Measurements from ENCODE around the gene TMBIM1. TPM values are rescaled to one million over a fixed set of nuclear protein-coding genes. Genes with fewer than 3 reads are reported as not detected.

The TMBIM1 gene
- total RNA-seq, 1 donor, result 185 TPM

DNA sequence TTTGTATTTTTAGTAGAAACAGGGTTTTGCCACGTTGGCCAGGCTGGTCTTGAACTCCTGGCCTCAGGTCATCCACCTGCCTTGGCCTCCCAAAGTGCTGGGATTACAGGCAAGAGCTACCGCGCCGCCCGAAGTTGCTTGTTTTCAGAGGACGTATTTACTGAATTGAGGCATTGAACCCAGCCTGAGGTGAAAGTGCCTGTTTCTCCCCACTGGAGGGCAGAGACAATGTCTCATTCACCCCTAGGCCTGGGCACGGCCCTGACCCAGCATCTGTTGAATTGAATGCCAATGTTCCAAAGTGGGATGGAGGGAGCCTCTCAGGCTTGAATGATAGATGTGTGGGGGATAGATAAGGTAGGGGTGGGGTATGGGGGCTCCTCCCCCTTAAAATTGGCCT lies 4.5 kb upstream of the TMBIM1 start:
- DNase-seq (ENCODE audit: low read depth), result no peak
- TF ChIP-seq, protein P1, sequence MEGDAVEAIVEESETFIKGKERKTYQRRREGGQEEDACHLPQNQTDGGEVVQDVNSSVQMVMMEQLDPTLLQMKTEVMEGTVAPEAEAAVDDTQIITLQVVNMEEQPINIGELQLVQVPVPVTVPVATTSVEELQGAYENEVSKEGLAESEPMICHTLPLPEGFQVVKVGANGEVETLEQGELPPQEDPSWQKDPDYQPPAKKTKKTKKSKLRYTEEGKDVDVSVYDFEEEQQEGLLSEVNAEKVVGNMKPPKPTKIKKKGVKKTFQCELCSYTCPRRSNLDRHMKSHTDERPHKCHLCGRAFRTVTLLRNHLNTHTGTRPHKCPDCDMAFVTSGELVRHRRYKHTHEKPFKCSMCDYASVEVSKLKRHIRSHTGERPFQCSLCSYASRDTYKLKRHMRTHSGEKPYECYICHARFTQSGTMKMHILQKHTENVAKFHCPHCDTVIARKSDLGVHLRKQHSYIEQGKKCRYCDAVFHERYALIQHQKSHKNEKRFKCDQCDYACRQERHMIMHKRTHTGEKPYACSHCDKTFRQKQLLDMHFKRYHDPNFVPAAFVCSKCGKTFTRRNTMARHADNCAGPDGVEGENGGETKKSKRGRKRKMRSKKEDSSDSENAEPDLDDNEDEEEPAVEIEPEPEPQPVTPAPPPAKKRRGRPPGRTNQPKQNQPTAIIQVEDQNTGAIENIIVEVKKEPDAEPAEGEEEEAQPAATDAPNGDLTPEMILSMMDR (IDR thresholded peaks at IDR 0.05; ENCODE audit: insufficient read depth, low read length), result no peak
- no peak overlapping the region for H3K4me3 ChIP-seq (ENCODE audit: low read depth, low read length)

DNA sequence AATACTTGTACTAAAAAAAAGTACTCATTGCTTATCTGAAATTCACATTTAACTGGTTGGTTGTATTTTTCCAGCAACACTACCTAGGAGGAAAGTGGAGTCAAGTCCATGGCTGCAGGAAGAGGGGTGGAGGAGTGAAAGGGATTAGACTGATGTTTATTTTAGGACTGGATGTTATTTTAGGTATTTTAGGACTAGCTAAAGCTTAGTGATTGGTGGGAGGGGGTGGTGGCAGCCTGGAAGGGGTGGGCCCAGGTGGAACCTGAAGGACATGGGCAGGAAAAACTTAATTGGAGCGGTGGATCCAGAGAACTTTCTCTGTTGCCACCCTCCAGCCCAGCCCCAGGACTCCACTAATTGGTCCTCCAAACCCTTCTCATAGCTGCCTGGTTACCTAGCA lies 3.9 kb upstream of the TMBIM1 start:
- TF ChIP-seq, protein P1 (IDR thresholded peaks at IDR 0.05; ENCODE audit: insufficient read depth, low read length), result no peak
- H3K4me3 ChIP-seq (ENCODE audit: low read depth, low read length), result no peak overlapping the region
- DNase-seq (ENCODE audit: low read depth), result no peak

DNA sequence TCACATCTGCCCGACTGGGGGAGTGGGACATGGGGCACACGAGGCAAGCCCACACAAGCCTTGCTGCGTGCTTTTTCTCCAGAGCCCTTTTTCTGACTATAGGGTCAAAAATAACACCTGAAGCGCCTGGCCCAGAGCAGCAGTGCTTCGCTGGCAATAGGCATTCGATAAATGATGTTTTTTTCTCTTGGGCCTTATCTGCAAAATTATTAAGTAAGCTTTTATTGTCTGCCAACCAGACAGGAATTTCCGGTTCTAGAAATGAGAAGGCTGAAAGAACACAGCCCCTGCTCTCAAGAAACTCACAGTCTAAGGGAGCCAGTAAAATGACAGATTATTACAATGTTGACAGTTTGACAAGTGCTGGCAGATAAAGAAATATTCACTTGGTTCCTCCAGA lies 2.7 kb upstream of the TMBIM1 start:
- H3K4me3 ChIP-seq (ENCODE audit: low read depth, low read length), result no peak overlapping the region
- TF ChIP-seq, protein P1 (IDR thresholded peaks at IDR 0.05; ENCODE audit: insufficient read depth, low read length), result no peak
- peak; percentile 49 for DNase-seq (ENCODE audit: low read depth)

DNA sequence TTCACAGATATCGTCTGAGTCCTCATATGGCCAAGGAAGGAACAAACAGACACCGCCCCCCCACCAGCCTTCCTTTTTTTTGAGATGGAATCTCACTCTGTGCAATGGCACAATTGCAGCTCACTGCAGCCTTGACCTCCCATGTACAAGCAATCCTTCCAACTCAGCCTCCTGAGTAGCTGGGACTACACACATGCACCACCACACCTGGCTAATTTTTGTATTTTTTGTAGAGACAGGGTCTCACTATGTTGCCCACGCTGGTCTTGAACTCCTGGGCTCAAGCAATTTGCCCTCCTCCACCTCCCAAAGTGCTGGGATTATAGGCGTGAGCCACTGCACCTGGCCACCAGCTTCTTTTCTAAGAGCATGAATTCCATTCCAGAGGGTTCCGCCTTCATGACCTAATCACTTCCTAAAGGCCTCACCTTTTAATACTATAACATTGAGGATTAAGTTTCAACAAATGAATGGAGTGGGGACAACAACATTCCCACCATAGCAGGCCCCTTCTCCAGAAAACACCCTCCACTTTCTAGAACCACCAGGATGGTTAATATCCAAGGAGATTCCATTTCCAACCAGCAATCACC lies 2.2 kb upstream of the TMBIM1 start:
- TF ChIP-seq, protein P1 (IDR thresholded peaks at IDR 0.05; ENCODE audit: insufficient read depth, low read length), result no peak
- no peak overlapping the region for H3K4me3 ChIP-seq (ENCODE audit: low read depth, low read length)
- no peak for DNase-seq (ENCODE audit: low read depth)

DNA sequence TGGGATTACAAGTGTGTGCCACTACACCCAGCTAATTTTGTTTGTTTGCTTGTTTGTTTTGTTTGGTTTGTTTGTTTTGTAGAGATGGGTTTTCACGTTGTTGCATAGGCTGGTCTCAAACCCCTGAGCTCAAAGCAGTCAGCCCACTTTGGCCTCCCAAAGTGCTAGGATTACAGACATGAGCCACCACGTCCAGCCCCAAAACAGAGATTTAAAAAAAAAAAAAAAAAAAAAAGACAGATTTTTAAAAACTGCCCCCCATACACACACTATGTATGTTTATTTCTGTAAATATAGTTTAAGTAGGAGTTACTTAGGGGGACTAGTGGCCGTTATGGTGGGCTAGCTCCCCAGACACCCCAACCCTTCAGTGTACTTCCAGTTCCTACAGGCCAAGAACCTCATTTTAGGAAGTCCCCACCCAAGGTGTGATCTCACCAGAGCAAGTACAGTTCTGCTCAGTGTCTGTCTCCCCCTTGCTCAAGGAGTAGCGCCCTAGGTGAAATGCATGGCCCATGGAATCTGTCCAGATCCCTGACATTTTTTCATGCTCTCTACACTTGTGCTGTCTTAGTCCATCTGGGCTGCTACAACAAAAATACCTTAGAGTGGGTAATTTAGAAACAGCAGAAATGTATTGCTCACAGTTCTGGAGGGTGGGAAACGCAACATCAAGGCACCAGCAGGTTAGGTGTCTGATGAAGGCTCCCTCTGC lies 1.6 kb upstream of the TMBIM1 start:
- TF ChIP-seq, protein P1 (IDR thresholded peaks at IDR 0.05; ENCODE audit: insufficient read depth, low read length), result no peak
- H3K4me3 ChIP-seq (ENCODE audit: low read depth, low read length), result no peak overlapping the region
- DNase-seq (ENCODE audit: low read depth), result no peak

DNA sequence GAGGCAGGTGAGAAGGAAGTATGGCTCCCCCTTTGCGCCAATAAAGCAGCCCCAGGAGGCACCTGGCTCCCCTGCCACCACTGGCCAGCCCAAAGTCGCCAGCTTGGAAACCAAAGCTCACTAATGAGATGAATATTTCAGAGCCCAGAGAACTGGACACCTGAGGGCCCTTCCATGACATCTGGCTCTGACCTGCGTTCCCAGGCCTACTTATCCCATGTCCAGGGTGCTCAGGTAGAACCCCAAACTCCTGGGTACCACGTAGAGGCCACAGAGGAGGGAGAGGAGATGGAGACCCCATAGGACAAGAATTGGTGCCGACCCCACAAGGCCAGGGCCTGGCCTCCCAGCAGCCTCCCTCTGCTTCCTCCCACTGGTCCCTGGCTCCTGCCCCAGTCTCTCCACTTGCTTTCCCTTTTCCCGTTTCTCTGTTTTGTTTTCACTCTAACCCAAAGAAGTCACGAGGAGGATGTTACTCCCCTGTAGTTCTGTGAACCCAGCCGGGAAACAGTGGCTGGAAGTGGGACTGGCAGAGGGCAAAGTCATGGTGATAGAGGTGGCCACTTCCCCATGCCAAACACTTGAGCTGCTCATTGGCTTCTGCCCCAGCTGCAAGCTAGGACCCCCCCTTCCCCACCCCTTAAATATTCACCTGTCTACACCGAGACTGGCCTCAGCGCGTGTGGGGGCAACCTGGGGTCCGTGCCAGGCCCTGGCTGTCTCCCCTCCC lies 820 bp downstream of the TMBIM1 start:
- TF ChIP-seq, protein P1 (IDR thresholded peaks at IDR 0.05; ENCODE audit: insufficient read depth, low read length), result no peak
- DNase-seq (ENCODE audit: low read depth), result peak; percentile 39
- peak overlapping the region; percentile 93 for H3K4me3 ChIP-seq (ENCODE audit: low read depth, low read length)

Measured in fibroblast of the aortic adventitia (primary cell).